Activated CD8-positive, alpha-beta T cell treated with anti-CD3 and anti-CD28 coated beads for 36 hours (primary cell): ENCODE measurements around the gene SYT5. TPM values are rescaled to one million over a fixed set of nuclear protein-coding genes. Genes with fewer than 3 reads are reported as not detected.
A peak's percentile ranks its signal among the peaks of the same experiment; 100 is the strongest.

ENCODE experiments used
- ATAC-seq: fragments of 200-7000 bp; cut with Tn5 transposase; one replicate; pipeline ENCODE4 v1.10.0; 2021; ENCODE audit warnings: mild to moderate bottlenecking, moderate library complexity
- CTCF ChIA-PET: fragments of 350-600 bp; sonication (Branson Sonifier 250); formaldehyde crosslinking; loops from one replicate; lab custom pipeline; 2021; ENCODE audit warnings: antibody characterized with exemption; lab: Charles Lee
- POLR2A ChIA-PET: fragments of 350-600 bp; sonication (Branson Sonifier 250); formaldehyde crosslinking; loops from one replicate; lab custom pipeline; 2021; ENCODE audit warnings: antibody characterized with exemption; lab: Charles Lee
- DNase-seq: peaks from one replicate; pipeline ENCODE4 v3.0.0-alpha.2; 2020
- H3K27ac Mint-ChIP-seq: one replicate; pipeline ENCODE4 v1.8.0; 2021; ENCODE audit warnings: mild to moderate bottlenecking, mixed read lengths
- H3K27me3 Mint-ChIP-seq: one replicate; pipeline ENCODE4 v1.8.0; 2021; ENCODE audit warnings: mixed read lengths
- H3K36me3 Mint-ChIP-seq: one replicate; pipeline ENCODE4 v1.8.0; 2021; ENCODE audit warnings: low read depth, mixed read lengths
- H3K4me1 Mint-ChIP-seq: one replicate; pipeline ENCODE4 v1.8.0; 2021; ENCODE audit warnings: low read depth, mixed read lengths
- H3K4me3 Mint-ChIP-seq: one replicate; pipeline ENCODE4 v1.8.0; 2021; ENCODE audit warnings: mild to moderate bottlenecking, moderate library complexity, mixed read lengths
- H3K9me3 Mint-ChIP-seq: one replicate; pipeline ENCODE4 v1.8.0; 2021; ENCODE audit warnings: mixed read lengths
- intact Hi-C: fragments of 100-400 bp; cut with micrococcal nuclease; formaldehyde crosslinking; loops from one replicate; pipeline ENCODE4 v1.10.0; 2022
- total RNA-seq, 2 experiments: library from RNA; stranded (reverse); gene quantifications; one replicate each; pipeline ENCODE4 v1.2.3, GENCODE V29; 2021
- TF ChIP-seq, protein P1 (sequence below): fragments of 200-600 bp; IDR thresholded peaks from one replicate; pipeline ENCODE4 v1.8.0; 2022; ENCODE audit warnings: antibody characterized with exemption, mild to moderate bottlenecking

The SYT5 gene
- total RNA-seq, 2 experiments from 2014 or later: not detected

DNA sequence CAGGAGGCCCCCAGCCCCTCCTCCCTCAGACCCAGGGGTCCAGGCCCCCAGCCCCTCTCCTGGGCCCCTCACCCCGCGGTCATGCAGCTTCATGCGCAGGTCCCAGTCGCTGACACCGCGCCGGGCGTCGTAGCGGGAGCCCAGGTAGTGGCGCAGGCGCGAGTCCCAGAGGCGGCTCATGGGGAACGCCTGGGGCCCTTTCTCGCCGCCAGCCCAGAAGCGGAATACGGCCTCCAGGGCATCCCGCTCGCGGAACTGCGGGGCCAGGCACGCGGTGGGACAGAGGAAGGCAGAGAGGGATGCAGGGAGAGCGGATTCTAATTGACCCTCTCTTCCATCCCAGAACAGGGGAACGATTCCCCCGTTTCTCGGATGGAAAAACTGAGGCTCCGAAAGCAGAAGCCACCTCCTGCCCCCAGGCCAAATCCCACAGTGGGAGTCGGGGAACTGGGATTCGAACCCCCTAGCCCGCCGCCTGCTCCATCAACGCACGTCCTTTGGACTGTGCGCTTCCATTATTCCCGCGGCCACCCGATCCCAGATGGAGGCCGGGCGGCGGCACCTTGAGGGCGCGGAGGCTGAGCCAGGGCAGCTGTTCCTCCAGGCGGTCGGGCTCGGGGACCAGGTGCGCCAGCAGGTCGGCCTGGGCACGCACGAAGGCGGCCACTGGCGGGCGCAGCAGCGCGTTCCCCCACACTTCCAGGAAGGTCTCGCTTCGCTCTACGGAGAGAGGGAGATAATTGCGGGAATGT, 18.3 kb downstream of the SYT5 start:
- ATAC-seq: no peak
- no peak for DNase-seq
- TF ChIP-seq, protein P1, sequence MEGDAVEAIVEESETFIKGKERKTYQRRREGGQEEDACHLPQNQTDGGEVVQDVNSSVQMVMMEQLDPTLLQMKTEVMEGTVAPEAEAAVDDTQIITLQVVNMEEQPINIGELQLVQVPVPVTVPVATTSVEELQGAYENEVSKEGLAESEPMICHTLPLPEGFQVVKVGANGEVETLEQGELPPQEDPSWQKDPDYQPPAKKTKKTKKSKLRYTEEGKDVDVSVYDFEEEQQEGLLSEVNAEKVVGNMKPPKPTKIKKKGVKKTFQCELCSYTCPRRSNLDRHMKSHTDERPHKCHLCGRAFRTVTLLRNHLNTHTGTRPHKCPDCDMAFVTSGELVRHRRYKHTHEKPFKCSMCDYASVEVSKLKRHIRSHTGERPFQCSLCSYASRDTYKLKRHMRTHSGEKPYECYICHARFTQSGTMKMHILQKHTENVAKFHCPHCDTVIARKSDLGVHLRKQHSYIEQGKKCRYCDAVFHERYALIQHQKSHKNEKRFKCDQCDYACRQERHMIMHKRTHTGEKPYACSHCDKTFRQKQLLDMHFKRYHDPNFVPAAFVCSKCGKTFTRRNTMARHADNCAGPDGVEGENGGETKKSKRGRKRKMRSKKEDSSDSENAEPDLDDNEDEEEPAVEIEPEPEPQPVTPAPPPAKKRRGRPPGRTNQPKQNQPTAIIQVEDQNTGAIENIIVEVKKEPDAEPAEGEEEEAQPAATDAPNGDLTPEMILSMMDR: no peak
- CTCF ChIA-PET: interaction anchor here (1.0 to 2.8 kb wide), 3 partner anchors 12 to 99 kb away, joined by 3 to 12 read pairs (median 4); partner anchors contain the start of gene RDH13
- Mint-ChIP-seq H3K36me3 (no peaks in the 10 kb centered on the region), H3K4me1 (peaks cover 8% of the 10 kb centered on the region), H3K4me3 (no peak overlapping the region), H3K27ac (no peak overlapping the region), H3K27me3 (peaks cover 54% of the 10 kb centered on the region), H3K9me3 (no peaks in the 10 kb centered on the region)
- POLR2A ChIA-PET: interaction anchor here (1.0 to 1.2 kb wide), 3 partner anchors 11 to 223 kb away, joined by 3 read pairs; partner anchors contain the start of gene TMEM238
- intact Hi-C loops: no loop called here

DNA sequence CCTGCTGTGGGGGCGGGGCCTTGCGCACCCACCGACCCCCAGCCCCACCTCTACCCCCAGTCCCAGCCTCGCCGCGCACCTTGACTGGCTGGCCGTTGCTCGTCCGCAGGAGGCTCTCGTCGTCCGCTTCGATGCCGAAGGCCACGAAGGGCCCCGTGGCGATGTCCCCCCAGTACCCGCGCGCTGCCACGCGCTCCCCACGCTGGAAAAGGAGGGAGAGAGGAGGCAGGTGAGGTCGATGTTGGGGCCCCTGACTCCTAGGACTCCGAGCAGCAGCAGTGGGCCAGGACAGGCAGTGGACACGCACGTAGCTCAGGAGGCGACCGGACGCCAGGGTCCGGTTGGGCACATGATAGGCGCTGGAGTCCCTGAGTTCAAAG, 19.1 kb downstream of the SYT5 start:
- no peak overlapping the region for H3K27ac Mint-ChIP-seq
- TF ChIP-seq, protein P1: no peak
- intact Hi-C loops: no loop called here
- H3K27me3 Mint-ChIP-seq: peaks cover 52% of the 10 kb centered on the region
- DNase-seq (no peak), ATAC-seq (no peak)
- H3K4me1 Mint-ChIP-seq: peaks cover 8% of the 10 kb centered on the region
- H3K4me3 Mint-ChIP-seq: no peak overlapping the region
- ChIA-PET POLR2A (interaction anchor here (1.0 to 1.2 kb wide), 3 partner anchors 10 to 223 kb away, joined by 3 read pairs; partner anchors contain the start of gene TMEM238), CTCF (interaction anchor here (0.6 to 2.8 kb wide), 22 partner anchors 9 to 307 kb away, joined by 3 to 19 read pairs (median 4); partner anchors contain the start of genes ISOC2, KMT5C, PPP6R1 and RDH13)
- no peaks in the 10 kb centered on the region for H3K9me3 Mint-ChIP-seq
- no peaks in the 10 kb centered on the region for H3K36me3 Mint-ChIP-seq

DNA sequence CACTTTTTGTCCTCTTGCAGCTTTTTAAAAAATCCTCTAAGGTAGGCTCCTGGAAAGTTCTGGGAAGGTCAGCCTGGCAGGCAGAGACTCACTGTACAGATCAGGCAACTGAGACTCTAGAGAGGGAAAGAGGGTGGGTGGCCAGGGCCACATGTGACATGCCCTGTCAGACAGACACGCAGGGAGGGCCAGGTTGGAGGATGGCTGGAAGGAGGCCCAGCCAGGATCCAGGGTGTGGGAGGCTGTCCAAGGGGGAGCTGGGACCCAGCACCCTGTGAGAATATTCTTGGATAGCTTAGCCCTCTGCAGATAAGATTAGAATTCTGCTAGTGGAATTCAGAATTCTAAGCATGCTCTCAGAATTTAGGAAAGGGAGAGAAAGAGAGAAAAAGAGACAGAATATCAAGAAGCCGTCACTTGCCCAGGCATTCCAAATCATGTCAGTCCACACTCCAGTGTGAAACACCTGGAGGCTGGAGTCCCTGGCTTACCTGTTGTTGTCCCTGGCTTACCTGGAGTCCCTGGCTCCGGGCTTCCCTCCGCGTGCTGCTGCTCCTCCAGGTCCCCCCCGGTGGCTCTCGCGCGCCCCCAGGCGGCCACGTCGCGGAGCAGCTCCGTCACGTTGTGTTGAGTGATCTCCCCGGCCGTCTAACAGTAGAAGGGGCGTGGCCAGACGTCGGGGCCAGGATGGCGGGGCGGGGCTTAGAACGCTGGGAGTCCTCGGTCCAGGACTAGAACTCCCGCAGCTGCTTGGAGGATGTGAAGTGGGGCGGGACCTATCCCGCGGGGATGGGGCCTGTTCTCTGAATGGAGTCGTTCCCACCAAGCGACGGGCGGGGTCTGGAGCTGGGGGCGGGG, 19.7 kb downstream of the SYT5 start:
- POLR2A ChIA-PET: interaction anchor here (0.8 to 1.2 kb wide), 4 partner anchors 9 to 247 kb away, joined by 3 read pairs; partner anchors contain the start of genes TMEM238 and UBE2S
- Mint-ChIP-seq H3K4me3 (no peak overlapping the region), H3K36me3 (no peaks in the 10 kb centered on the region), H3K27me3 (peaks cover 46% of the 10 kb centered on the region), H3K9me3 (no peaks in the 10 kb centered on the region), H3K27ac (no peak overlapping the region), H3K4me1 (peaks cover 8% of the 10 kb centered on the region)
- intact Hi-C loops: no loop called here
- peak; percentile 96 for DNase-seq
- CTCF ChIA-PET: interaction anchor here (0.6 to 2.8 kb wide), 28 partner anchors 9 to 308 kb away, joined by 3 to 19 read pairs (median 4); partner anchors contain the start of genes ISOC2, KMT5C, PPP6R1 and RDH13
- TF ChIP-seq, protein P1: peak; percentile 94
- peak; percentile 98 for ATAC-seq

DNA sequence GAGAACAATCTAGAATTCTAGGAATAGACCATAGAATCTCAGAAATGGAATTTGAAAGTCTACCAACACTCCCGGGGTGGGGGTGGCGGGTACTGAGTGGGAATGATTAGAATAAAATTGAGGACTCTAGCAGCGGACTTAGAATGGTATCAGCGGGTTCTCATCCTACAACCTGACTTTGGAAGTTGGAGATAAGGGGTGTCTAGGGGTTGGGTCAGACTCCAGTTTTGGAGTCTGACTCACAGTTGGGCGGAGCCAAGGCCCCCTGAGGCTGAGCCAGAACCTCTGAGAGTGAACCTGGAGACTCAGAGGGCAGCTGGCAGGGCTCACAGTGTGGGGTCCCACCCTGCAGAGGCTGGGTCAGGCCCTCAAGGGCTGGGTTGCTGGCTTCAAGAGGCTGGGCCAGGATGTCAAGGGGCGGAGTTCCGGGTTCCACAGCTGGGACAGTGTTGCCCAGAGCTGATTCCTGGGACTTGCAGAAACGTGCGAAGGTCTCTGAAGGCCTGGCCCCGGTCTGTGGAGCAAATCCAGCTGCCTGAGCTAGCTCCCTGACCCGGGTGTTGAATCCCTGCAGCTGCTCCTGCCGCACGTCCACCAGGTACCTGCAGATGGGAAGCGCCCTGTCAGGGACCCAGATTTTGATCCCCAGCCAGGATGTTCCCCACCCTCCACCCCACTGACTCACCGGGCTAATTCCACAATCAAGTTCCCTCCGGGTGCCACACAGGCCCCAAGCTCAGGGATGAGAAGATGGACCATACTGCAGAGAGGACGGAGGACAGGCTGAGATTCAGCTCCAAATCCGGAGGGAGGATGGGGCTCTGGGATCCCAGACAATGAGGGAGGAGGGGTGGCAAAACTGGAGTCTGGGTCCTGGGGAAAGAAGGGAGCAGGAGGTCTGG, 21.0 kb downstream of the SYT5 start:
- ATAC-seq (no peak), DNase-seq (peak; percentile 31)
- H3K27me3 Mint-ChIP-seq: peaks cover 46% of the 10 kb centered on the region
- ChIA-PET POLR2A (interaction anchor here (0.7 kb wide), 1 partner anchor 116 kb away, joined by 3 read pairs; no protein-coding TSS in a partner anchor), CTCF (interaction anchor here (0.6 to 2.8 kb wide), 14 partner anchors 8 to 278 kb away, joined by 3 to 19 read pairs (median 4); no protein-coding TSS in a partner anchor)
- H3K9me3 Mint-ChIP-seq: no peaks in the 10 kb centered on the region
- TF ChIP-seq, protein P1: no peak
- H3K4me3 Mint-ChIP-seq: no peak overlapping the region
- no peak overlapping the region for H3K27ac Mint-ChIP-seq
- peaks cover 13% of the 10 kb centered on the region for H3K4me1 Mint-ChIP-seq
- no peaks in the 10 kb centered on the region for H3K36me3 Mint-ChIP-seq
- intact Hi-C loops: no loop called here
